Dedifferentiated amniotic fluid mesenchymal stem cell (primary cell): Measurements from ENCODE around the gene CHST15.
"Not testable (repeated sequence)": the region's sequence is repeated elsewhere in the genome, so short reads cannot be mapped to it uniquely, and the experiment has no call there.

Experiments
- DNase-seq: peaks from one replicate; pipeline ENCODE4 v3.0.0-alpha.2; 2016; ENCODE audit errors: extremely low spot score

CHST15 gene

GRCh38 chr10:124045276-124045675 lies 48.1 kb downstream of the CHST15 start:
- DNase-seq = no peak

- no peak for DNase-seq
Observed at GRCh38 chr10:124044143-124044862, 49.1 kb downstream of the CHST15 start.

GRCh38 chr10:124043310-124044142 lies 49.9 kb downstream of the CHST15 start:
- DNase-seq = no peak

GRCh38 chr10:124042656-124043309 lies 50.6 kb downstream of the CHST15 start:
- no peak for DNase-seq

- DNase-seq = no peak
Observed at GRCh38 chr10:124041675-124042445, 51.5 kb downstream of the CHST15 start.

- DNase-seq = no peak
Observed at GRCh38 chr10:124040451-124041188, 52.8 kb downstream of the CHST15 start.

GRCh38 chr10:124039483-124040013 lies 53.9 kb downstream of the CHST15 start:
- no peak for DNase-seq

- DNase-seq = no peak
Observed at GRCh38 chr10:124037784-124038183, 55.6 kb downstream of the CHST15 start.

- DNase-seq = no peak
Observed at GRCh38 chr10:124037286-124037685, 56.1 kb downstream of the CHST15 start.

GRCh38 chr10:124036746-124037145 lies 56.7 kb downstream of the CHST15 start:
- no peak for DNase-seq

- no peak for DNase-seq
Observed at GRCh38 chr10:124035928-124036558, 57.4 kb downstream of the CHST15 start.

- no peak for DNase-seq
Observed at GRCh38 chr10:124035306-124035927, 58.0 kb downstream of the CHST15 start.

- not testable (repeated sequence) for DNase-seq
Observed at GRCh38 chr10:124034576-124035305, 58.7 kb downstream of the CHST15 start.

GRCh38 chr10:124033887-124034218 lies 59.5 kb downstream of the CHST15 start:
- DNase-seq = no peak

- DNase-seq = no peak
Observed at GRCh38 chr10:124032971-124033886, 60.2 kb downstream of the CHST15 start.

- DNase-seq = no peak
Observed at GRCh38 chr10:124032087-124032935, 61.1 kb downstream of the CHST15 start.

GRCh38 chr10:124030492-124031110 lies 62.8 kb downstream of the CHST15 start:
- no peak for DNase-seq
